ENCODE measurements around the gene AGPAT4.
"Not testable (repeated sequence)": the region's sequence is repeated elsewhere in the genome, so short reads cannot be mapped to it uniquely, and the experiment has no call there.

The AGPAT4 gene

DNA sequence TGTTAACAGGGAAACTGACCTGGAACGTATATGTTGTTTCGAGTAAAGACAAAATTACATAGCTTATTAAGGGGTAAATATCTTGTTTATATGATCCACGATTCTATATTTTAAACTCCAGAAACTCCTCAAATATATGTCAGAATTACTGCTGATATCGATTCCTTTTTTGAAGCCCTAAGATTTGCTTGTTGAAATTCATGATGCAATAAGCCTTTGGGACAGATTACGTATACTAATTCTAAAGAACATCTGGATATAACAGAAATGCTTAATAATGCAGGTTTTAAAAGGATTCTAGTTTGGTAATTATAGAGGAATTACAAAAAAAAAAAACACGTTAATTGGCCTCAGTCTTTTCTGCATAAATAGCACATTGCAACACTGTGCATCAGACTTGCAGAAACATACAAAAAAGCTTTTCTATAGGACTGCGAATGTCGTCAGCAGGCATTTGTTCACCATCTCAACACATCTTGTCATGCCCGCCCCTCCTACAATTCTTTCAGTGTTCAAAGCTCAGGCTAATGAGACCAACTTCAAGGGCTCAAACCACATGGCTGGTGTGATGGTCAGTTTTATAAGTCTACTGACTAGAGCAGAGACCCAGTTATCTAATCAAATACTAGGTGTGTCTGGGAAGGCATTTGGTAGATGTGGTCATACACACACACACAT lies 74.9 kb downstream of the AGPAT4 start:
- DNase-seq, result no peak

DNA sequence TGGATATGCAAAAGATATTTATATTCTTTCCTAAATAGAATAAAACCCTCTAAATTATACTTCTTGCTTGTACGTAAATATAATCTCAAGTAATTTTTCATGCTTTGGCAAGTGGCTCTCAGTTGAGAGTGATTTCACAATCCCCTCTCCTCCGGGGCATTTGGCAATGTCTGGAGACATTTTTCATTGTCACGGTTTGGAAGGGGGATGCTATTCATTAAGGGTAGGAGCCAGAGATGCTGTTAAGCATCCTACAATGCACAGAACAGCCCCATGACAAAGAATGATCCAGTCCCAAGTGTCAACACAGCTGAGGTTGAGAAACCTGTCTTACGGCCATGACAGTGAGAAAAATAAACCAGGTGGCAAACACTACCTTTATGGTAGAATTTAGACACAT lies 75.7 kb downstream of the AGPAT4 start:
- DNase-seq, result no peak

DNA sequence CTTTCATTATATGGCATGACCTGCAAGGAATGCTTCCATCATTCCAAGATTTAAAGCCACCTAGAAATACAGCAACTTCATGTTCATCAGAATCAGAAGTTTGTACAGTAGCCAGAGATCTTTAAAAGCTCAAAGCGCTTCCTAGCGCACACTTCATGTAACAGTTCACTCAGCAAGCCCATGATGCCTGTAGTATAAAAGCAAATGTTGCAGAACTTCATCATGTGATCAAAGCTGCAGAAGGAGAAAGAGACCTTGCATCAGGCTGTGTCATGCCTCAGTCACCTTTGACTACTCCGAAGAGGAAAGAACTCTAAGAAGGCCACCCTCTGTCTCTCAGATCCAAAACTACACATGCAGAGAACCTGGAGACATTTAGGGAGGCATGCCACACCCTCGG lies 78.5 kb downstream of the AGPAT4 start:
- no peak for DNase-seq

DNA sequence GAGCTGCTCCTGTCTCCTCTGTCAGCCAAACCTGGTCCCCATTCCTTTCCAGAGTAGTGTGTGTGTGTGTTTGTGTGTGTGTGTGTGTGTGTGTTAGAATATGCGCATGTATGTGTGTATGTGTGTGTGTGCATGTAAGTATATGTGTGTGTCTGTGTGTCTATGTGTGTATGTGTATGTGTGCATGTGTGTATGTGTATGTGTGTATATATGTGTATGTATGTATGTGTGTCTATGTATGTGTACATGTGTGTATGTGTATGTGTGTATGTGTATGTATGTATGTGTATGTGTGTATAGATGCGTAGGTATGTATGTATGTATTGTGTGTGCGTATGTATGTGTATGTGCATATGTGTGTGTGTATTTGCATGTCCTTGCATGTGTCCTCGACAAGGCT lies 79.5 kb downstream of the AGPAT4 start:
- no peak for DNase-seq

GRCh38 chr6:161192636-161193411 lies 81.0 kb downstream of the AGPAT4 start:
- DNase-seq, result no peak

- no peak for DNase-seq
Observed at GRCh38 chr6:161191671-161192070, 82.2 kb downstream of the AGPAT4 start.

- no peak for DNase-seq
Observed at GRCh38 chr6:161191007-161191406, 82.9 kb downstream of the AGPAT4 start.

GRCh38 chr6:161189891-161190290 lies 84.0 kb downstream of the AGPAT4 start:
- no peak for DNase-seq

GRCh38 chr6:161188547-161189465 lies 85.1 kb downstream of the AGPAT4 start:
- no peak for DNase-seq

DNA sequence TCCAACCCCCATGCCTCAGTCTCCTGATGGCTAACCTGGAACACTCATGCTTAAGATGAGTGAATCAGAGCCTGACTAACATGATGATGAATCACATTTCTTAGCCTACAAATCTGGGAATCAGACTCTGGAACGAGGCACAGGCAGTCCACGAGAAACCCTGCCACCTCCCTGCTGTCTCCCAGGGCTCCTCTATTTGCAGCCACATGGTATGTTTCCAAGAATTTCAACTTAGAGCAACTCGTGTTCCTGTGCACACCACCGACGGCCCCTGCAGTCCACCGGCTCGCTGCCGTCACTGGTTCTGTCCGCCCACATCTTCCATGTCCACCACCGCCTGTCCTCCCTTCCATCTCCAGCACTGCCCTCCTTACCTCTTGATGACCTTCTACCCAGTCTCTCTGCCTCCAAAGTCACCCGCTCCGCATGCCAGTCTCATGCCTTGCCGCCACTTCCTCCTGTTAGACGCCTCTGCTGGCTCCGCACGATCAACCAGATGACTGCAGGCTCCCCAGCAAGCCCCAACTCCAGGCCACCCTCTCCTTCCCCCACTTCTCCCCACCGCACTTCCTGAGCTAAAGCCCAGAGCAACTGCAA lies 87.6 kb downstream of the AGPAT4 start:
- DNase-seq, result no peak

- no peak for DNase-seq
Observed at GRCh38 chr6:161181121-161181520, 92.7 kb downstream of the AGPAT4 start.

GRCh38 chr6:161178155-161178554 lies 95.7 kb downstream of the AGPAT4 start:
- not testable (repeated sequence) for DNase-seq

DNA sequence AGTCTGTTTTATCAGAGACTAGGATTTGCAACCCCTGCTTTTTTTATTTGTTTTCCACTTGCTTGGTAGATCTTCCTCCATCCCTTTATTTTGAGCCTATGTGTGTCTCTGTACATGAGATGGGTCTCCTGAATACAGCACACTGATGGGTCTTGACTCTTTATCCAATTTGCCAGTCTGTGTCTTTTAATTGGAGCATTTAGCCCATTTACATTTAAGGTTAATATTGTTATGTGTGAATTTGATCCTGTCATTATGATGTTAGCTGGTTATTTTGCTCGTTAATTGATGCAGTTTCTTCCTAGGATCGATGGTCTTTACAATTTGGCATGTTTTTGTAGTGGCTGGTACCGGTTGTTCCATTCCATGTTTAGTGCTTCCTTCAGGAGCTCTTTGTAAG lies 97.4 kb downstream of the AGPAT4 start:
- DNase-seq, result not testable (repeated sequence)

- DNase-seq, result not testable (repeated sequence)
Observed at GRCh38 chr6:161172769-161173168, 101.1 kb downstream of the AGPAT4 start.

- no peak for DNase-seq
Observed at GRCh38 chr6:161171207-161171606, 102.7 kb downstream of the AGPAT4 start.

DNA sequence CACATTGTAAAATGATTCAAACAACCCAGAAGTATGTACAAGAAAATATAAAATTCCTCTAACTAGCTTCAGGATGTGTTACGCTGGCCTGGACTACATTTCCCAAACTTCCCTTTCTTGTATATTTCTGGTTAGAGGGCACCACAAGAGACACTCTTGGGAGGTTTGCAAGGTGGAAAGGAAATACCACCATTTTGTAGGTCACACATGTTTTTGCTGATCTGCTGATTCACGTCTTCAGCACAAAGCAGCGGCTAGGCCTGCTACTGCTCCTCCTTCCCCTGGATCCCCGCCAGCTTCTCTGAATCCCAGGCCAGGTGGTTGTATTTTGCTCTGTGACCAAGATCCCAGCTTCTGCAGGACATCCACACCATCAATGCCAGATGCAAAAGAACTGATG lies 104.2 kb downstream of the AGPAT4 start:
- no peak for DNase-seq

DNA sequence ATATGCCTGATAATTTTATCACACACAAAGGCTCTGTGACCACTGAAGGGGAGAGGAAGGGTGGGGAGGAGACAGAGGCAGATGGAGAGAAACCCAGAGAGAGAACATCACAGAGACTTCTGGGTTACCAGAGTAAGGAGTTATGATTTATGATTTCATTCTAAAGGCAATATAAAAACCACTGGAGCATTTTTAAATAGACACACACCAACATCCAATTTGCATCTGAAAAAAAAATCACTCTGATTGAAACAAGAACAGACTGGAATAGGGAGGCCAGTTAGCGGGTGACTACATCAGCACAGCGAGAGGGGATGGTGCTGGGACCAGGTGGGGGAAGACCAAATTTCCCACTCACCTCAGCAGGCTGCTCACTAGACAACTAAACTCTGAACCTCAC lies 104.8 kb downstream of the AGPAT4 start:
- peak; percentile 35 for DNase-seq

DNA sequence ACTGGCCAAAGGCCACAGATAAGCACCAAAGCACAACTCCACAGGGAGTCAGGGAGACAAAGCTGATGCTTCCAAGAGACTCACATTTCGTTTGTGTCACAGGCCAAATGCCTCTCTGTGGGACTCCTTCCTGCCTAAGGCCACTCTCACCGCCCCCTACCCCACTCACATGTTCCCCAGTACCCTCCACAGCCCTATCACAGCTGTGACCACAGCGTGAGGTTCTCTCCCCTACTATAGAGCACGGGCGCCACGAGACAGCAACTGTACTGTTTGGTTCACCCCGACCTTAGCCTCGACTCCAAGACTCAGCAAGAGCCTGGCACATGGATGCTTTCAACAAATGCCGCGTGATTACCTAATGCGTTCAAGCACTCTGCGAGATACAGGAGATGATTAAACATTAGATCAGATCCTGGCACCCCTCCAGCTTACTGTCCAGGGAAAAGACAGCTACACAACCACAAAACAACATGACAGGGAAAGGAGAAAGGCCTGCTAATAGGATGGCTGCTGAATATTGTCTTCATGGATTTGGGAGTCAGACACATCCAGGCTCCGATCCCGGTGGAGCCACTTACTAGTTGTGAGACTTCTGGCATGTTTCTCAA lies 105.5 kb downstream of the AGPAT4 start:
- DNase-seq, result no peak

- DNase-seq, result no peak
Observed at GRCh38 chr6:161166677-161167076, 107.2 kb downstream of the AGPAT4 start.

DNA sequence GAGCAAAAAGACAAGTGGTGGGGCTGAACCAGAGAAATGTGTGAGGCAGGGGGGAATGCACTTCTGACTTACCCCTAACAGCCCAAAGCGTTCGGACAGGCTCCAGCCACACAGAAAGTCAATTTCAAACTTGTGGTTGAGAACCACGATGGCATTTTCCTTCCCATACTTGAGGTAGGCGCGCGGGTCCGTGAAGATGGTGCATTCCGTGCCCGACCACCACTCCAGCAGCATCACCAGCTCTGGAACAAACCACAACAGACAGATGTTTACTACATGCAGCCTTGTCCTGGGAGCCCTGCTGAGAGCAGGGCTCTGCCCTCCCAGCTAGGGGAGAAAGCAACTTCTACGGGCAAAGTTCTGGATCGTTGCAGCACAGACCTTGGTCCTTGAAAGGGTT lies 107.7 kb downstream of the AGPAT4 start:
- DNase-seq, result no peak

DNA sequence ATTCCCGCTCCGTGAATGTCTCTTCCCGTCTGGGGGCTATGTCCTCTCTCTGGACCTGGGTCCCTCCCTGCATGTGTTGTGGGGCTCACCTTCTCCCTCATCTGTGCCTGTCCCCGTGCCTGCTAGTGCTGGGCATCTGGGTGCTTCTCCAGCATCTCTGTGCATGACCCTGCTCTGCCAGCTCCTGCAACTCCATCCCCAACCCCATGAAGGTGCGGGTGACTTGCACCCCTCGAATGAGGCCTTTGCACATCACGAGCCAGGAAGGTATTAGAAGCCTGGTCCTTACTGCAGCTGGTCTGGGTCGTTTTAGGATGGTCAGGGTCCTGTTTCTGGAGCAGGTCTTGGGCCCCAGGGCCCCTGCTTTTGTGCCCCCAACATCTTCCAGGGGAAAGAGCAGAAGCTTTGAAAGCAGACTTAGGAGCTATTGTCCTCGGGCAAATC lies 109.7 kb downstream of the AGPAT4 start:
- DNase-seq, result no peak

DNA sequence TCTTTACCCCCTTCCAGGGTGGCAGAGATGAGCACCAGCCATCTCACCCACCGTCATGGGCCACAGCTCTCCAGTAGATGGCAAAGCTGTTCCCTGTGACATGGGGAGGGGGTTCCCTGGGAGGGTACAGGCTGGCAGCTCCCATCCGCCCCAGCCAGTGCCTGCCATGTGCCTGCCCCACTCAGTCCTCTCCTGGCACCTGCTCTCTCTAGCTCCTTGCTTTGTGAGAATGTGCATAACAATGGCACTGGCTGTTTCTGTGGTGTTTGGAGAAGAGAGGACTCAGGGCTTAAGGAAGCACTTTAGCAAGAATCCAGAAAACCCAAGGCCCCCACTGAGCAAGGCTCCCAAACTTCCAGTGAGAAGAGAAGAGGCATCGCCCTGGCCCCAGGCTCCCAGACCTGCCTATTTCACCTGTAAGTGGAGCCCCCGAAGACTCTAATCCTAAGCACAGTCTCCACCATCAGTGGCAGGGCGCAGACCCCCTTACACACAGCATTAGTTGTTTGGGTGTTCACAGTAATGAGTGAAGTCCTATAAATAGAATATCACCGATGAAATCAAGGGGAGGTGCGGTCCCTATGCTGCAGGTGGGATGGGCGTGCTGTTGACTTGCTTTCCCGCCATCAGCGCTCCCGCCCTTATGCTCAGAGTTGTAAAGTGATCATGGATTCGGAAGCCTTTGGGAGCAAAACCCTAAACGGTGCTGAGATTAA lies 110.2 kb downstream of the AGPAT4 start:
- DNase-seq, result no peak
